H1 (cell line): ENCODE data around the gene TTC28. TPM values are rescaled to one million over a fixed set of nuclear protein-coding genes. Genes with fewer than 3 reads are reported as not detected.

Experiments used
- CTCF ChIA-PET: fragments of 300-600 bp; sonication (Branson Sonifier 250); formaldehyde crosslinking; loops from one replicate; lab custom pipeline; 2021; ENCODE audit not compliant: partially characterized antibody; lab: Charles Lee
- POLR2A ChIA-PET: fragments of 300-600 bp; sonication (Branson Sonifier 250); formaldehyde crosslinking; loops from one replicate; lab custom pipeline; 2021; ENCODE audit warnings: inconsistent platforms; ENCODE audit not compliant: partially characterized antibody; lab: Charles Lee
- DNase-seq, 2 experiments: peaks; one replicate each; pipeline versions ENCODE4 v3.0.0 to v3.0.0-alpha.2; 2010 to 2022; ENCODE audit warnings: low spot score in 2 of 2, low read depth in 1 of 2, mixed read lengths in 1 of 2
- FAIRE-seq: peaks from 2 replicates; lab custom pipeline; 2011; peaks lifted over from hg19 to GRCh38; lab: Jason Lieb, UNC
- H2AFZ ChIP-seq: 2 replicates; pipeline ENCODE4 v1.8.1; 2012; ENCODE audit warnings: low read length, inconsistent platforms
- H2AK5ac ChIP-seq: 2 replicates; pipeline ENCODE4 v1.6.1; 2013; ENCODE audit warnings: low read depth, low read length
- H2BK120ac ChIP-seq: replicated peaks from 2 replicates; pipeline ENCODE3; 2013; ENCODE audit warnings: low read depth, low read length, inconsistent platforms
- H2BK12ac ChIP-seq: 2 replicates; pipeline ENCODE4 v1.6.1; 2013; ENCODE audit warnings: low read depth, low read length
- H2BK15ac ChIP-seq: 2 replicates; pipeline ENCODE4 v1.6.1; 2013; ENCODE audit warnings: low read length
- H2BK20ac ChIP-seq: 2 replicates; pipeline ENCODE4 v1.6.1; 2013; ENCODE audit warnings: low read length
- H2BK5ac ChIP-seq: 2 replicates; pipeline ENCODE4 v1.6.1; 2013; ENCODE audit warnings: low read depth, low read length
- H3K14ac ChIP-seq: 2 replicates; pipeline ENCODE4 v1.6.1; 2013; ENCODE audit warnings: inconsistent platforms; ENCODE audit not compliant: insufficient read length
- H3K18ac ChIP-seq: 2 replicates; pipeline ENCODE4 v1.6.1; 2013; ENCODE audit warnings: low read length; ENCODE audit errors: extremely low read depth
- H3K23ac ChIP-seq: 2 replicates; pipeline ENCODE4 v1.6.1; 2013; ENCODE audit warnings: inconsistent platforms; ENCODE audit not compliant: insufficient read length
- H3K23me2 ChIP-seq: 2 replicates; pipeline ENCODE4 v1.6.1; 2013; ENCODE audit warnings: low read depth, low read length
- H3K27ac ChIP-seq: 2 replicates; pipeline ENCODE4 v1.6.1; 2011; ENCODE audit warnings: low read depth, low read length, inconsistent platforms
- H3K27me3 ChIP-seq, 4 experiments: replicated peaks in 1 of 4; 1 replicate in 1 of 4; 2 replicates in 3 of 4; pipeline versions ENCODE4 v1.6.1 to v1.8.1; 2011 to 2013; ENCODE audit warnings: low read length in 3 of 4, mild to moderate bottlenecking in 3 of 4, inconsistent platforms in 2 of 4, mixed read lengths in 2 of 4, moderate library complexity in 1 of 4; ENCODE audit not compliant: control insufficient read depth in 3 of 4, insufficient read depth in 3 of 4; ENCODE audit errors: extremely low read depth in 1 of 4
- H3K36me3 ChIP-seq, 4 experiments: 2 replicates each; pipeline versions ENCODE4 v1.6.1 to v1.8.1; 2011 to 2013; ENCODE audit warnings: mild to moderate bottlenecking in 4 of 4, low read length in 3 of 4, moderate library complexity in 2 of 4, control low read depth in 1 of 4, inconsistent platforms in 1 of 4; ENCODE audit not compliant: insufficient read depth in 4 of 4, control insufficient read depth in 2 of 4
- H3K4ac ChIP-seq: replicated peaks from 2 replicates; pipeline ENCODE3; 2013; ENCODE audit warnings: low read length, low read depth, mixed read lengths, inconsistent platforms; ENCODE audit not compliant: insufficient read length
- H3K4me1 ChIP-seq, 4 experiments: replicated peaks in 1 of 4; 1 replicate in 1 of 4; 2 replicates in 3 of 4; pipeline versions ENCODE4 v1.6.1 to v1.8.1; 2011 to 2013; ENCODE audit warnings: low read length in 3 of 4, inconsistent platforms in 2 of 4, mixed read lengths in 1 of 4; ENCODE audit not compliant: insufficient read depth in 4 of 4, control insufficient read depth in 3 of 4
- H3K4me2 ChIP-seq, 2 experiments: 2 replicates each; pipeline versions ENCODE4 v1.6.1 to v1.8.1; 2011 to 2013; ENCODE audit warnings: low read depth in 2 of 2, low read length in 2 of 2, control low read depth in 1 of 2, inconsistent platforms in 1 of 2, mild to moderate bottlenecking in 1 of 2; ENCODE audit not compliant: insufficient read depth in 1 of 2
- H3K4me3 ChIP-seq, 4 experiments: fragments of 200-600, 300-600 bp in 1 of 4; sonication (generic), shearing (Covaris generic), sonication (Bioruptor Twin) in 1 of 4; 2 replicates each; pipeline versions ENCODE4 v1.5.1 to v1.8.1; 2011 to 2016; ENCODE audit warnings: low read length in 4 of 4, low read depth in 3 of 4, control low read depth in 2 of 4, inconsistent platforms in 2 of 4, mild to moderate bottlenecking in 2 of 4, mixed read lengths in 1 of 4, moderate library complexity in 1 of 4; ENCODE audit not compliant: insufficient read depth in 2 of 4; ENCODE audit errors: extremely low read depth in 1 of 4
- H3K56ac ChIP-seq: replicated peaks from 2 replicates; pipeline ENCODE3; 2013; ENCODE audit warnings: low read depth, mild to moderate bottlenecking, mixed read lengths, low read length, inconsistent platforms; ENCODE audit not compliant: insufficient read length
- H3K79me1 ChIP-seq: 2 replicates; pipeline ENCODE4 v1.6.1; 2013; ENCODE audit warnings: low read depth, low read length, control low read depth
- H3K79me2 ChIP-seq, 2 experiments: 2 replicates each; pipeline versions ENCODE4 v1.6.1 to v1.8.1; 2012 to 2013; ENCODE audit warnings: low read length in 2 of 2, mild to moderate bottlenecking in 2 of 2, inconsistent platforms in 1 of 2; ENCODE audit not compliant: insufficient read depth in 2 of 2, control insufficient read depth in 1 of 2
- H3K9ac ChIP-seq, 4 experiments: replicated peaks in 1 of 4; 1 replicate in 1 of 4; 2 replicates in 3 of 4; pipeline versions ENCODE4 v1.6.1 to v1.8.1; 2011 to 2013; ENCODE audit warnings: low read depth in 3 of 4, low read length in 3 of 4, control low read depth in 2 of 4, mild to moderate bottlenecking in 2 of 4, moderate library complexity in 2 of 4, inconsistent platforms in 1 of 4; ENCODE audit errors: extremely low read depth in 1 of 4
- H3K9me3 ChIP-seq, 2 experiments: 2 replicates each; pipeline versions ENCODE4 v1.6.1 to v1.8.1; 2012 to 2013; ENCODE audit warnings: mild to moderate bottlenecking in 2 of 2, moderate library complexity in 2 of 2, control low read depth in 1 of 2, inconsistent platforms in 1 of 2, low read depth in 1 of 2, low read length in 1 of 2, mixed read lengths in 1 of 2; ENCODE audit not compliant: insufficient read depth in 2 of 2
- H4K20me1 ChIP-seq, 2 experiments: replicated peaks in 1 of 2; 2 replicates each; pipeline versions ENCODE3 to v1.8.1; 2011 to 2013; ENCODE audit warnings: inconsistent platforms in 2 of 2, low read length in 2 of 2, mild to moderate bottlenecking in 1 of 2; ENCODE audit not compliant: insufficient read depth in 2 of 2, control insufficient read depth in 1 of 2
- H4K5ac ChIP-seq: 2 replicates; pipeline ENCODE4 v1.6.1; 2013; ENCODE audit warnings: low read length, low read depth, mixed read lengths, inconsistent platforms; ENCODE audit not compliant: insufficient read length
- H4K8ac ChIP-seq: 2 replicates; pipeline ENCODE4 v1.8.0; 2013; ENCODE audit warnings: mild to moderate bottlenecking, moderate library complexity, low read length, inconsistent platforms; ENCODE audit not compliant: insufficient read depth; ENCODE audit errors: extremely low read depth
- H4K91ac ChIP-seq: replicated peaks from 2 replicates; pipeline ENCODE3; 2013; ENCODE audit warnings: low read length, mixed read lengths, inconsistent platforms; ENCODE audit not compliant: insufficient read length
- CEBPB ChIP-seq: IDR thresholded peaks from 2 replicates; pipeline ENCODE4 v1.6.1; 2012; ENCODE audit warnings: low read depth, low read length
- CHD2 ChIP-seq: IDR thresholded peaks from 2 replicates; pipeline ENCODE4 v1.6.1; 2012; ENCODE audit warnings: low read length, improper control_type of control experiment
- CTCF ChIP-seq, 3 experiments: IDR thresholded peaks; 1 replicate in 2 of 3; 2 replicates in 1 of 3; pipeline versions ENCODE4 v1.5.1 to v1.6.1; 2011; ENCODE audit warnings: low read length in 3 of 3, mild to moderate bottlenecking in 3 of 3, inconsistent platforms in 2 of 3, low read depth in 1 of 3, moderate library complexity in 1 of 3; ENCODE audit not compliant: insufficient read depth in 1 of 3; ENCODE audit errors: control extremely low read depth in 1 of 3
- EZH2 ChIP-seq: fragments of 200-600 bp; sonication (generic); IDR thresholded peaks from 2 replicates; pipeline ENCODE4 v1.7.1; 2012; ENCODE audit warnings: low read depth, mild to moderate bottlenecking, moderate library complexity, low read length, inconsistent platforms; ENCODE audit not compliant: severe bottlenecking
- GTF2F1 ChIP-seq: IDR thresholded peaks from 2 replicates; pipeline ENCODE4 v1.6.1; 2012; ENCODE audit warnings: low read depth, low read length, improper control_type of control experiment, borderline replicate concordance
- SP2 ChIP-seq: IDR thresholded peaks from 2 replicates; pipeline ENCODE4 v1.6.1; 2012; ENCODE audit warnings: mild to moderate bottlenecking, low read length, inconsistent platforms
- TEAD4 ChIP-seq: IDR thresholded peaks from 2 replicates; pipeline ENCODE4 v1.6.1; 2012; ENCODE audit warnings: low read depth, low read length, inconsistent platforms, mixed read lengths
- WGBS, 2 experiments: shearing (Covaris generic) in 1 of 2; methylation state at CpG; one replicate each; pipeline versions ENCODE4 v1.1.6 to v1.1.7; 2013 to 2015; ENCODE audit warnings: low lambda C conversion rate in 2 of 2, mixed read lengths in 2 of 2, inconsistent platforms in 1 of 2, low coverage in 1 of 2, missing lambda C conversion rate in 1 of 2; ENCODE audit not compliant: insufficient replicate concordance in 2 of 2, insufficient coverage in 1 of 2, insufficient read length in 1 of 2; ENCODE audit errors: extremely low coverage in 1 of 2, missing lambda C conversion rate in 1 of 2; 5-methylcytosine and 5-hydroxymethylcytosine counted together
- polyA plus RNA-seq, 7 experiments: library from polyadenylated mRNA; depleted of rRNA in 3 of 7; stranded (reverse) in 5 of 7; unstranded in 2 of 7; fragments of >200 nt in 5 of 7; fragments of 200-250 nt in 2 of 7; gene quantifications; 1 replicate in 5 of 7; 2 replicates in 1 of 7; 4 replicates in 1 of 7; pipeline versions ENCODE4 v1.2.1 to v1.2.3, GENCODE V29; 2011 to 2013; ENCODE audit warnings: missing spikeins in 2 of 7, mixed read lengths in 2 of 7
- total RNA-seq: library from RNA; stranded (reverse); fragmentation: NEBNext Ultra II Directional; extraction: Animal tissue kit (Norgen Biotek cat#: 25700); gene quantifications from 2 replicates; pipeline ENCODE4 v1.2.1, GENCODE V29; 2021

The TTC28 gene
- total and polyA plus RNA-seq, 2 of the 8 experiments (the other 6 are each of a cell fraction or from before 2014, with no cell fraction given): 2.6 to 12.6 TPM

DNA sequence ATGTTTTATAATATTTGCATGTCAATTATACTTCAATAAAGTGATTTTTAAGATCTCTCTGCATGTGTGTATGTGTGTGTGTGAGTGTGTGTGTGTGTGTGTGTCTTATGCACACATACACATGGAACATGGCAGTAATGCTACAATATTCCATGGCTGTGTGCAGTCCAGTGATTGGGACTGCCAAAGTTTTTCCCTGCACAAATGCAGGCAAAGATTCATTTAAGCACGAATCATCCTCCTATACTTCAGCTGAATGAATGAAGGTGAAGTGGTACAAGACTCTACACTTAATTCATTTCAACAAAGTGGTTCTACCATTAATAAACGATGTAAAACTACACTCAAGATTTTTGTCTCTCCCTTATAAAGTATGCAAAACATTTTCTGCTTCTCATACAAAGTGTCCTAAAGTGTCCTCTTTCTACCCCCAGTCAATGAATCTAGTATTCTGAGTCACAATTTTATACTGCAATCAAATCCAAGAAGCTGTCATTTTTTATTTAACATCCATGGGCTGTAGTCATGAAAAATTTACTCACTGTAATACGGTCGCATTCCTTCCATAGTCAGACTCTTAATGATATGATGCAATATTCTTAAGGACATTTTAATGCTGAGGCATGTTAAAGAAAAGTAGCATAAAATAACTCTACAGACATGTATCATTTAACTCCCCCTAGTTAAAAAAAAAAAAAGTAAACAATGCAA, 132.4 kb downstream of the TTC28 start:
- FAIRE-seq (no peak), DNase-seq (no peak)
- Histone ChIP-seq H3K79me2 (no peaks in the 10 kb centered on the region), H3K27me3 (no peaks in the 10 kb centered on the region), H2AFZ (no peak overlapping the region), H4K8ac (no peak overlapping the region), H3K4me2 (no peak overlapping the region), H2AK5ac (no peak overlapping the region), H2BK15ac (no peak overlapping the region), H4K5ac (no peak overlapping the region), H3K9me3 (peaks cover 0 to 3% of the 10 kb centered on the region in 2 experiments; a peak in 1 of 4 replicates), H3K23ac (no peak overlapping the region), H2BK5ac (no peak overlapping the region), H3K56ac (no peak overlapping the region), H2BK120ac (no peak overlapping the region), H3K27ac (no peak overlapping the region), H4K91ac (no peak overlapping the region), H3K23me2 (no peaks in the 10 kb centered on the region), H4K20me1 (no peaks in the 10 kb centered on the region), H3K36me3 (no peaks in the 10 kb centered on the region), H3K4me1 (peaks cover 0 to 5% (median 0%) of the 10 kb centered on the region in 4 experiments; a peak in 1 of 7 replicates), H3K79me1 (no peaks in the 10 kb centered on the region), H3K9ac (no peak overlapping the region), H3K4ac (no peak overlapping the region), H2BK12ac (no peak overlapping the region), H3K4me3 (no peak overlapping the region), H2BK20ac (no peak overlapping the region), H3K18ac (no peak overlapping the region), H3K14ac (no peak overlapping the region)
- TF ChIP-seq CEBPB (peak; percentile 14; the same call in 1 of the 2 replicates), GTF2F1 (no peak), TEAD4 (no peak), CHD2 (no peak), EZH2 (no peak), CTCF (IDR thresholded peaks at IDR 0.05; ENCODE audit: control extremely low read depth in 1 of 3, insufficient read depth in 1 of 3, low read depth in 1 of 3, low read length in 3 of 3) (no peak), SP2 (no peak)
- ChIA-PET CTCF (no interaction called here), POLR2A (no interaction called here)
- 86% methylated on average over 4 of the region's 4 CpGs; no CpG with 5 or more reads in 1 of the 2 experiments for WGBS, 2 experiments
